Endothelial cell of umbilical vein (primary cell): Measurements from ENCODE around the gene KRT37. TPM values are rescaled to one million over a fixed set of nuclear protein-coding genes. Genes with fewer than 3 reads are reported as not detected.

Source experiments
- BruUV-seq: library from RNA; stranded (reverse); fragments of 400-500 nt; replicated peaks from 2 replicates; lab custom pipeline; 2021; lab: Mats Ljungman, UMichigan
- CTCF ChIA-PET: fragments of 300-600, 350-600 bp; sonication (Branson Sonifier 250); formaldehyde crosslinking; loops from one replicate; lab custom pipeline; 2021; ENCODE audit warnings: antibody characterized with exemption, inconsistent platforms; lab: Charles Lee
- POLR2A ChIA-PET: fragments of 300-600, 350-600 bp; sonication (Branson Sonifier 250); formaldehyde crosslinking; loops from one replicate; lab custom pipeline; 2021; ENCODE audit warnings: antibody characterized with exemption, inconsistent platforms; lab: Charles Lee
- DNase-seq: peaks from one replicate; pipeline ENCODE4 v3.0.0-alpha.2; 2011; ENCODE audit warnings: low read depth, low spot score
- FAIRE-seq: peaks from 2 replicates; lab custom pipeline; 2011; peaks lifted over from hg19 to GRCh38; lab: Jason Lieb, UNC
- H2AFZ ChIP-seq: 2 replicates; pipeline ENCODE4 v1.6.0; 2012; ENCODE audit warnings: low read depth, low read length, control low read depth, inconsistent platforms
- H3K27ac ChIP-seq: 2 replicates; pipeline ENCODE4 v1.5.1; 2011; ENCODE audit warnings: low read depth, mild to moderate bottlenecking, control low read depth, low read length, moderate library complexity; ENCODE audit not compliant: insufficient read depth
- H3K27me3 ChIP-seq, 2 experiments: 2 replicates each; pipeline versions ENCODE4 v1.6.0 to v1.6.1; 2011; ENCODE audit warnings: low read length in 2 of 2, mixed read lengths in 1 of 2; ENCODE audit not compliant: control insufficient read depth in 2 of 2, insufficient read depth in 2 of 2
- H3K36me3 ChIP-seq, 2 experiments: 2 replicates in 1 of 2; 3 replicates in 1 of 2; pipeline ENCODE4 v1.5.1; 2011; ENCODE audit warnings: low read length in 2 of 2, mild to moderate bottlenecking in 1 of 2, moderate library complexity in 1 of 2; ENCODE audit not compliant: control insufficient read depth in 2 of 2, insufficient read depth in 2 of 2; ENCODE audit errors: extremely low read depth in 1 of 2
- H3K4me1 ChIP-seq: 3 replicates; pipeline ENCODE4 v1.5.1; 2011; ENCODE audit warnings: mild to moderate bottlenecking, low read length; ENCODE audit not compliant: control insufficient read depth, insufficient read depth; ENCODE audit errors: extremely low read depth
- H3K4me2 ChIP-seq: 2 replicates; pipeline ENCODE4 v1.6.1; 2011; ENCODE audit warnings: low read length, control low read depth, mixed read lengths; ENCODE audit not compliant: insufficient read depth
- H3K4me3 ChIP-seq, 3 experiments: fragments of 200-600 bp in 1 of 3; sonication (generic), shearing (Covaris generic) in 1 of 3; replicated peaks in 1 of 3; 2 replicates each; pipeline ENCODE4 v1.5.1; 2011 to 2016; ENCODE audit warnings: control low read depth in 3 of 3, low read length in 3 of 3, mild to moderate bottlenecking in 2 of 3, inconsistent platforms in 1 of 3, low read depth in 1 of 3, moderate library complexity in 1 of 3; ENCODE audit not compliant: insufficient read depth in 1 of 3
- H3K79me2 ChIP-seq: 2 replicates; pipeline ENCODE4 v1.6.0; 2012; ENCODE audit warnings: low read length, inconsistent platforms; ENCODE audit not compliant: control insufficient read depth, insufficient read depth
- H3K9ac ChIP-seq: replicated peaks from 2 replicates; pipeline ENCODE3; 2011; ENCODE audit warnings: low read length, control low read depth; ENCODE audit not compliant: insufficient read depth; ENCODE audit errors: extremely low read depth
- H3K9me1 ChIP-seq: replicated peaks from 3 replicates; pipeline ENCODE4 v1.6.0; 2011; ENCODE audit warnings: mild to moderate bottlenecking, low read length; ENCODE audit not compliant: control insufficient read depth, insufficient read depth; ENCODE audit errors: extremely low read depth
- H3K9me3 ChIP-seq: replicated peaks from 2 replicates; pipeline ENCODE4 v1.5.1; 2012; ENCODE audit warnings: low read length, inconsistent platforms; ENCODE audit not compliant: control insufficient read depth, insufficient read depth
- H4K20me1 ChIP-seq: replicated peaks from 2 replicates; pipeline ENCODE3; 2011; ENCODE audit warnings: mild to moderate bottlenecking, low read length; ENCODE audit not compliant: control insufficient read depth, insufficient read depth; ENCODE audit errors: extremely low read depth
- CTCF ChIP-seq, 2 donors: IDR thresholded peaks; 1 replicate in 1 of 2; 2 replicates in 1 of 2; pipeline ENCODE4 v1.5.1; 2011; ENCODE audit warnings: low read length in 2 of 2, mild to moderate bottlenecking in 2 of 2, moderate library complexity in 2 of 2, control low read depth in 1 of 2, inconsistent platforms in 1 of 2, low read depth in 1 of 2; ENCODE audit not compliant: insufficient read depth in 1 of 2; ENCODE audit errors: extremely low read depth in 1 of 2
- EZH2 ChIP-seq: IDR thresholded peaks from 2 replicates; pipeline ENCODE4 v1.6.1; 2012; ENCODE audit warnings: borderline replicate concordance, low read depth, mild to moderate bottlenecking, moderate library complexity, low read length, inconsistent platforms; ENCODE audit not compliant: severe bottlenecking
- FOS ChIP-seq: IDR thresholded peaks from 2 replicates; pipeline ENCODE4 v1.6.1; 2011; ENCODE audit warnings: mild to moderate bottlenecking, low read length, moderate library complexity, borderline replicate concordance; ENCODE audit not compliant: insufficient read depth
- GATA2 ChIP-seq: IDR thresholded peaks from 2 replicates; pipeline ENCODE4 v1.7.0; 2011; ENCODE audit warnings: low read depth, mild to moderate bottlenecking, moderate library complexity, mixed read lengths, low read length; ENCODE audit not compliant: insufficient read length, insufficient read depth
- JUN ChIP-seq: IDR thresholded peaks from 2 replicates; pipeline ENCODE4 v1.6.1; 2011; ENCODE audit warnings: borderline replicate concordance, low read depth; ENCODE audit not compliant: insufficient read length, insufficient read depth
- MYC ChIP-seq: IDR thresholded peaks from one replicate; pipeline ENCODE4 v1.6.1; 2011; ENCODE audit warnings: mild to moderate bottlenecking, low read depth, low read length
- POLR2A ChIP-seq: IDR thresholded peaks from 2 replicates; pipeline ENCODE4 v1.6.1; 2012; ENCODE audit warnings: low read depth, mild to moderate bottlenecking, control low read depth, low read length
- POLR2AphosphoS5 ChIP-seq: IDR thresholded peaks from 2 replicates; pipeline ENCODE4 v1.6.1; 2012; ENCODE audit warnings: low read depth, mild to moderate bottlenecking, control low read depth, low read length, moderate library complexity; ENCODE audit not compliant: insufficient read depth
- dilution Hi-C: fragments of 300-500 bp; cut with MboI; formaldehyde crosslinking; loops from one replicate; pipeline ENCODE4 v1.15.0; 2019; ENCODE audit warnings: low sequenced_read_pairs; ENCODE audit not compliant: extremely low pct_ligation_motif_present
- intact Hi-C: fragments of 100-400 bp; cut with micrococcal nuclease; formaldehyde crosslinking; loops from one replicate; pipeline ENCODE4 v1.10.0; 2022
- polyA plus RNA-seq, 4 experiments: library from polyadenylated mRNA; depleted of rRNA in 3 of 4; stranded (reverse) in 3 of 4; unstranded in 1 of 4; fragments of >200 nt; gene quantifications; 2 replicates each; pipeline versions ENCODE4 v1.2.1 to v1.2.3, GENCODE V29; 2011 to 2012; ENCODE audit warnings: missing spikeins in 1 of 4
- total RNA-seq: library from RNA; stranded (reverse); gene quantifications from 2 replicates; pipeline ENCODE4 v1.2.3, GENCODE V29; 2021
- TF ChIP-seq, protein P1 (sequence below): IDR thresholded peaks from 2 replicates; pipeline ENCODE4 v1.6.1; 2011; ENCODE audit not compliant: insufficient read depth, insufficient read length

Gene KRT37
- total and polyA plus RNA-seq, 2 donors (not counting 3 experiments of a cell fraction or from before 2014, with no cell fraction given) = not detected

- no TSS peak for BruUV-seq
- TF ChIP-seq CTCF (IDR thresholded peaks at IDR 0.05; ENCODE audit: extremely low read depth in 1 of 2, insufficient read depth in 1 of 2, low read depth in 1 of 2, low read length in 2 of 2) (no peak), POLR2AphosphoS5 (no peak), JUN (no peak), POLR2A (no peak), FOS (no peak), MYC (no peak), EZH2 (no peak), GATA2 (no peak)
- TF ChIP-seq, protein P1, sequence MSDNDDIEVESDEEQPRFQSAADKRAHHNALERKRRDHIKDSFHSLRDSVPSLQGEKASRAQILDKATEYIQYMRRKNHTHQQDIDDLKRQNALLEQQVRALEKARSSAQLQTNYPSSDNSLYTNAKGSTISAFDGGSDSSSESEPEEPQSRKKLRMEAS = no peak
- Histone ChIP-seq H3K27me3 (peaks cover 8 to 20% of the 10 kb centered on the region in 2 experiments), H3K79me2 (no peaks in the 10 kb centered on the region), H3K9ac (no peak overlapping the region), H3K4me2 (no peak overlapping the region), H3K9me3 (no peaks in the 10 kb centered on the region), H3K36me3 (no peaks in the 10 kb centered on the region), H3K27ac (no peak overlapping the region), H3K4me1 (no peaks in the 10 kb centered on the region), H3K9me1 (no peaks in the 10 kb centered on the region), H3K4me3 (no peak overlapping the region), H2AFZ (no peak overlapping the region), H4K20me1 (no peaks in the 10 kb centered on the region)
- intact Hi-C loops = no loop called here
- dilution Hi-C loops = no loop called here
- DNase-seq = no peak
- POLR2A ChIA-PET = no interaction called here
- no peak for FAIRE-seq
- CTCF ChIA-PET = no interaction called here
Measured at GRCh38 chr17:41393294-41393693, 31.1 kb downstream of the KRT37 start.
